GM19351 (cell line): Measurements from ENCODE around the gene MET.
"Not testable (repeated sequence)": the region's sequence is repeated elsewhere in the genome, so short reads cannot be mapped to it uniquely, and the experiment has no call there.

Experiments used
- ATAC-seq: cut with Tn5 transposase; IDR thresholded peaks from one replicate; pipeline ENCODE4 v1.9.1; 2021; ENCODE audit warnings: mild to moderate bottlenecking, moderate library complexity; ENCODE audit not compliant: unreplicated experiment

Gene MET

GRCh38 chr7:116805100-116805544, 133.1 kb downstream of the MET start:
- ATAC-seq = no peak

GRCh38 chr7:116806046-116806944, 134.3 kb downstream of the MET start:
- ATAC-seq = no peak

GRCh38 chr7:116807011-116807560, 135.1 kb downstream of the MET start:
- no peak for ATAC-seq

- no peak for ATAC-seq
These were observed 137.8 kb downstream of the MET start for GRCh38 chr7:116809636-116810266.

- ATAC-seq = no peak
These were observed 138.5 kb downstream of the MET start for GRCh38 chr7:116810267-116811116.

- ATAC-seq = no peak
These were observed 139.8 kb downstream of the MET start for GRCh38 chr7:116811768-116812167.

GRCh38 chr7:116812860-116813259, 140.9 kb downstream of the MET start:
- no peak for ATAC-seq

- not testable (repeated sequence) for ATAC-seq
These were observed 141.4 kb downstream of the MET start for GRCh38 chr7:116813371-116813770.

- ATAC-seq = no peak
These were observed 143.0 kb downstream of the MET start for GRCh38 chr7:116815041-116815440.

- no peak for ATAC-seq
These were observed 148.2 kb downstream of the MET start for GRCh38 chr7:116820149-116820548.

- not testable (repeated sequence) for ATAC-seq
These were observed 149.7 kb downstream of the MET start for GRCh38 chr7:116821647-116822046.

- ATAC-seq = no peak
These were observed 152.5 kb downstream of the MET start for GRCh38 chr7:116824449-116824848.

GRCh38 chr7:116828281-116828680, 156.3 kb downstream of the MET start:
- ATAC-seq = no peak

- no peak for ATAC-seq
These were observed 157.0 kb downstream of the MET start for GRCh38 chr7:116829041-116829440.

- no peak for ATAC-seq
These were observed 157.5 kb downstream of the MET start for GRCh38 chr7:116829493-116829892.

- no peak for ATAC-seq
These were observed 160.7 kb downstream of the MET start for GRCh38 chr7:116832692-116833091.

GRCh38 chr7:116834815-116835504, 163.0 kb downstream of the MET start:
- no peak for ATAC-seq

- ATAC-seq = no peak
These were observed 164.1 kb downstream of the MET start for GRCh38 chr7:116836048-116836447.

- no peak for ATAC-seq
These were observed 164.9 kb downstream of the MET start for GRCh38 chr7:116836911-116837310.

- ATAC-seq = no peak
These were observed 165.6 kb downstream of the MET start for GRCh38 chr7:116837586-116837985.
